GM21360 (cell line): Measurements from ENCODE around the gene DUSP3.
A peak's percentile ranks its signal among the peaks of the same experiment; 100 is the strongest.

Experiments
- ATAC-seq: cut with Tn5 transposase; IDR thresholded peaks from one replicate; pipeline ENCODE4 v1.9.1; 2021; ENCODE audit warnings: mild to moderate bottlenecking, moderate library complexity; ENCODE audit not compliant: unreplicated experiment

Gene DUSP3

DNA sequence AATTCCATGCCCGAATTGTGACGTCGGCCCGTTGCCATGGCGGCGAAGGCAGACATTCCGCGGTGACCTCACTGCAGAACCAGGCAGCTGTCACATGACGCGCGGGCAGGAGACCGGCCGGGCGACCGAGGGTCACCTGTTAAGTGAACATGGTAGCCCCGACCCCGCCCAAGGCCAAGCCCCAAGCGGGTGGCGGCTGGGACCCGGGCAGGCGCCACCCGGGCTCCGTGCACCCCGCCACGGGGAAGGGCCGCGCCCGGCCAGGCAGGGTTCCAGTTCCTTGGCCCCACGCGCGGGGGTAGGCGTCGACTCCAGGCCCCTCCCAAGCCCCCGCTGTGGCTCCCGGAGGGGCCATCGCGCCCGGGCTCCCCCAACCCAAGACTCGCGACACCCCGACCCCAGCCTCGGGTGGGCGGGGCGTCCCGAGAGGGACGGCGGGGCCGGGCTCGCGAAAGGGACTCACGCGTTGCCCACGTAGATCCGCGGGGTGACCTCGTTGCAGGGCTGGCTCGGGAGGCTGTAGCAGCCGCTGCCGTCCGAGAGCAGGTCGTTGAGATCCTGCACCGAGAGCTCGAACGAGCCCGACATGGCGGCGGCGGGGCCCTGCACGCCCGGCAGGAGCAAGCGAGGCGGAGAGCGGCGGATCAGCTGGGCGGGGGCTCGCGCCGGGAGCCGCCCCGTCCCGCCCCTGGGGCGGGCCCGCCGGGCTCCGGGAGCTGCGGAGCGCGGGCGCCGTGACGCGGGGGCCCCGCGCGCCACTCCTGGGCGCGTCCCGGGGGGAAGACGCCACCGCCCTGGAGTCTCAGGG lies at the start of gene DUSP3:
DUSP3 (minus strand) TSS at position 641 of the 808 bp plus-strand sequence; CDS start at position 588, 53 bp downstream.
- peak; percentile 55 for ATAC-seq

DNA sequence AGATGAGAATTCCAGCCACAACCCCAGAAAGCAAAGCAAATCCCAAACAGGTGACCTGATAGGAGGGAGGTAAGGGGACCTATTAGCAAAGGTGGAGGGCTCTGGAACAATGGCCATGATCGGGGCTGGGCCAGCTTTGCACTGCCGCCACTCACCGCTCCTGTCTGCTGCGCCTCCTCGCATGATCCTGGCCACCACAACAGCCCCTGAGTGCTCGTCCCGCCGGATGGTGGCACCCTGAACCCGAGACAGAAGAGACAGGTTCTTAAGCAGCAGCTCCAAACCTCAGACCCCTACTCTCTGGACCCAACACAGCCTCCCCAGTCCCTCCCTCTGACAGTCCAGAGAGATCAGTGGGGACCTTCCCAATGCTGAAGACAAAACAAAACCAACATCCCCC lies 48.8 kb upstream of the DUSP3 start:
- no peak for ATAC-seq

DNA sequence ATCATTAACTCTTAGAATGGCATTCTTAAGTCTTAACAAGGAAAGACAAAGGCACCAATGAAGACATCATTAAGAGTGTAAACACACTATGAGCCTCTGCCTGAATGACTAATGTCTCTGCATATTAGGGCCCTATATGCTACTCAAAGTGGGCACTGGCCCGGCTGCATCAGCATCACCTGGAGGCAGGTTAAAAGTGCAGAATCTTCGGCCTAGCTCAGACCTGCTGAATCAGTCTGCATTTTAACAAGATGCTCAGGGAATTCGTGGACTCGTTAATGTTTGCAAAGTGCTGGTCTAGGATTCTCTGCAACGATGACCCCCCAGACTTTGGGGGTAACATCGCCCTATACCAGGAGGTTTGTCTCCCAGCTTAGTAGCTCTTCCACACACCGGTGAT lies 47.4 kb upstream of the DUSP3 start:
- no peak for ATAC-seq

DNA sequence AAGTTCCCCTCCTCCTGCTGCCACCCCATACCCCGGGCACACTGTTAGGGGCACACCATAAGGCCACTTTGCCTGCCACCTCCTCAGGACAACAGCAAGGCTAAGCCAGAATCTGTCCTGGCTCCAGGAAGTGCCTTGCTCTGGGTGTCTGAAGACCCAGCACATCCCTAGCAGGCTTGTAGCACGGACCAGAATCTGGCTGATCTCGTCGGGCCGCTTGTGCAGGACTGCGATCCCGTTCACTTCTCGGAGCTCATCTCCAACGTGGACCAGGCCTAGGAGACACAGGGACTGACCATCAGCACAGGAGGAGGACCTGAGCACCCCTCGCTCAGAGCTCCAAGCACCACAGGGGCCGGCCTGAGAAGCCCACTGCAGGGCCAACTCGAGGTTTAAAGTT lies 46.8 kb upstream of the DUSP3 start:
- no peak for ATAC-seq

DNA sequence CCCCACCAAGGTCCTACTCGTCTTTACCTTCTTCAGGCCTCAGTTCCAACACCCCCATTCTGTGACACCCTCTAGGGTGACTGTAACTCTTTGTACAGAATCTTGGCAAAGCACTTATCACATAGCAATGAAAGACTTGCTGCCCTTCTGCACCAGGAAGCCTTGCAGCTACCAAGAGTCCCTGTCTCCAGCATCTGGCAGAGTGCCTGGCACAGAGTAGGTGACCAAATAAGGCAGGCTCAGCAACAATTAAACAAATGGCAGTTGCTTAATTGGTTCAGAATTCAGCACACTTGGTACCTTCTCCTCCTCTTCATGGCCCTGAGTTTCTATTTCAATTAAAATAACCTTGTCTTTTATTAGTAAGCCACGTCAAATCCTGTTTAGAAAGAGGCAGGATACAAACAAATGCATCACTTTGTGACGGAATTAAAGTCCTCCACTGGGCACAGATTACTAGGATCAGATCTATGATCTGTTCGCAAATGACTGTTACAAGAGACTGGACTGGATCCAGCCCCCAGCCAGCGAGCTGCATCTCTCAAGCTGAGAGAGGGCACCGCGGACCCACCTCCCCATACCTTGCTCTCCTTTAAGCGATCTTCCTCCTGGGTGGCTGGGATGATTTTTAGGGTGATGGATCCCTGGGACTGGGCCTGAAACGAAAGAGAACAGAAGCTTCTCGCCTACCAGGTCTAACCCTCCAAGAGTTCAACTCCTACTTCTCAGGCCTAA lies 44.7 kb upstream of the DUSP3 start:
- no peak for ATAC-seq

DNA sequence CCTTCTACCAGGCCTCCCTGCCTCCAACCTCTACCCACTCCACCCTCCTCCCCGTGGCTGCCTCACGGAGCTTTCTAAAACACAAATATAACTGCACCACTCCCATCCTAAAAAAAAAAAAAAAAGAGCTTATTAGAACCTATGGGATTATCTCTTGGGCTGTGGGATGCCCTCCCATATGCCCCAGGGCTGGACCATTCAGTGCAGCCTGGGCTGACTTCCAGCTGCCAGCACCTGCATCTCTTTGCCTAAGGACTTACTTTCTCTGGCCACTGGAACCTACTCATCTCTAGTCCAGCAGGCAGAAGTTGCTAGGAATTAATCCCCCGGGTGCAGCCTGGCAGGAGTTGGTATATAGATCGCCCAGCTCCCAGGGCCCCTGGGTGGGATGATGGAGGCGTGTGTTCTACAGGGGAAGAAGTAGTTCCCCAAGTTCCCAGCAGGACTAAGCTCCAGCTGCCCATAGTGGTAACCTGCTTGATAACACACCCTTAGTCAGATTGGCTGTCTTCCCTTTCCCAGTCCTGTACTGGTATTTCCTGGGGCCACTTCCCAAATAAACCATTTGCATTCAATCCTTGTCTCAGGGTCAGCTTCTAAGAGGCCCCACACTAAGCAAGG lies 43.9 kb upstream of the DUSP3 start:
- ATAC-seq = no peak

DNA sequence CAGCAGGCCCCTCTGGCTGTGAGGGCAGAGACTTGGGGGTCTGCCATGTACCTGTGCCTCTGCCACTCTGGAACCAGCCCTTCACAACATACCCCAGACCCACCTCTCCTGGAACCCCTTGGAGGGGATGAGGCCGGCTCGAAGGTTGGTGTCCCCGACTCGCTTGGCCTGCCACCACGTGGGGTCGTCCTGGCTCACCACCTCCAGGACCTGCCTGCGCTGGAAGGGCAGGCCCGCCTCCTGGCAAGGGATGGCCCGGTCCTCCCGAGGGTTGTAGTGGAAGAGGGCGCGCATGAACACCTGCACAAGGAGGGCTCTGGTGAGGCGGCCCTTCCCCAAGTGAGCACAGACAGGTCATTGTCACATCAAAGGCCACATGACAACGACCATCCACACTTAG lies 42.0 kb upstream of the DUSP3 start:
- ATAC-seq = no peak

DNA sequence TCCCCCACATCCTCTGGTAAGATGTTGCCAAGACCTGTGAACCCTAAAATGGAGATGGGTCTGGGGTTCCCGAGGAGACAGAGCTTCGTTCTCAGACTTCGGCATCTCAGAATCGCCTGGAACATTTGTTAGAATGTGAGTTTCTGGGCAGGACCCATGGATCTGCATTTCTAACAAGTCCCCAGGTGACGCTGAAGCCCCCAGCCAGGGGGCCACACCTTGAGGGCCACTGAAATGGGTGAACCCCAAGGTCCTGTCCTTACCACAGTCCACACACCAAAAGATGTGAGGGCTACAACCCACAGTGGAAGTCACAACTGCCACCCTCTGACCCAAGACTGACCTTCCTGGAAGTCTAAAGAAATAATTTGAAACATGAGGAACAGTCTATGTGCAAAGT lies 40.2 kb upstream of the DUSP3 start:
- ATAC-seq = no peak

DNA sequence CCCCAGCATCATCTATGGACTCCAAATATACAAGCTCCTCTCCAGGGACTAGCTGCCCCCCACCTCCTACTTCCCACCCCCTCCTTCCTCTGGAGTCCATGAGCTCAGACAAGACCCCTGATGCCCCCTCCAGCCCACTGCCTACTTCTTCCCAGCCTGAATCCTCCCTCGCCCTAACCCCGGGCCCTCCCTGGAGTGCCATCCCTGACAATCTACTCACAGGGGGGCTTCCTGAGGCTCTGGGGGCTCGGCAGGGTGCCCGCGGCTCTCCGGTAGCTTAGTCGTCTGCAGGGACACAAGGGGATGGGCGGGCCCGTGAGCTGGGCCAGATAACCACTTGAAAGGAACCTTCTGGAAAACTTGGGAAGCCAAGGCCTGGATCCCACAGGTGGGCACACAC lies 39.0 kb upstream of the DUSP3 start:
- ATAC-seq = no peak

DNA sequence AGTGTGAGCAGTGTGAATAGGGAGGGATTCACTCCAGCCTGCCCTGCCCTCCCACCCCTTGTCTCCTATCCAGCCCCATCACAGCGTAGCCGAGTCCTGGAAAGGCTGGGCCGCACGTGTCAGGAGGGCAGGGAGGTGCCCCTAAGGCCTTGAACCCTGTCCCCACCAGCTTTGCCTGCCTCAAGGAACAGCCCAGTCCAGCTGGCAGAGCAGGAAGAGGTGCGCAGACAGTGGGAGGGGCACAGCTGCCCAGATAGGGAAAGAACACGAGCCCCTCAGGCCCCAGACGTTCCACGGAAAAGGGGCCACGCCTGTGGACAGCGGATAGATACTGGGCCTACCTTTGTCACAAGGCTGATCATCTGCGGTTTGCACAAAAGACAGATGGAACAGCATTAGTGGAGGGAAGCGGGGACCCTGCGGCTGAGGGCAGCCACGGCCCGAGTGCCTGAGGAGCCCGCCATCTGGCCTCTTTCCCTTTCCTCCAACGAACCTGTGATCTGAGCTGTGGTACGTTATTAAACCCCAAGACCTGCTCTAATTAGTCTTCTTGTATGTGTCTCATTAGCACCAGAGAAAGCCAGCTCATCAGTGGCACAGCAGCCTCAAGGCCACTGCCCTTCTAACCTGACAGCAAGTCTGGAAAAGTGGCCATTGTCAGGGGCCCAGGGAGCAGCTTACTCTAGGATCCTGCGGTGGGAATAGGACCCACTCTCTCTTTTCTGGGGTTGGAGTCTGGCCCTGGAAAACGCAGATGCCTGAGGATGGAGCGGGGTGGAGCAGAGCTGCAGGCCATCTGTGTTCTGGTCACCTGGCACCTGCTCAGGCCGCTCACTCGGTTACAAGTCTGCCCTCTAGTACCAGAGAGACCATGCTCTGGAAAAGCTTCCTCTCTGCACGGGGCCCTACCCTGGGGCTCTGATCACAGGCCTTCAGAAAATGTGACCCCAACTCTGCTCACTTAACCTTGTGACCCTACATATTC lies 37.9 kb upstream of the DUSP3 start:
- ATAC-seq = no peak

DNA sequence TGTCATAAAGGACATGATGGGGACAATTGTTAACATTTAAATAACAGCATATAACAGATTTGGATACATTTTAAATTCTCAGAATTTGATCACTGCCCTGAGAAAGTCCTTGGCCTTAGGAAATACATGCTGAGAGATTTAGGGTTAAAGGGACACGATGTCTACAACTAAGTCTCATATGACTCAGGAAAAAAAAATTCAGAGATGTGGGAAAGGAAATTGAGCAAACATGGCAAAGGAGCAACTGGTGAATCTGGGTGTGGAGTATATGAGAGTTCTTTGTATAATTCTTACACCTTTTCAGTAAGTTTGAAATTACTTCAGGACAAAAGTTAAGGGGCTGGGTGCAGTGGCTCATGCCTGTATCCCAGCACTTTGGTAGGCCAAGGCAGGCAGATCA lies 35.9 kb upstream of the DUSP3 start:
- ATAC-seq = no peak

DNA sequence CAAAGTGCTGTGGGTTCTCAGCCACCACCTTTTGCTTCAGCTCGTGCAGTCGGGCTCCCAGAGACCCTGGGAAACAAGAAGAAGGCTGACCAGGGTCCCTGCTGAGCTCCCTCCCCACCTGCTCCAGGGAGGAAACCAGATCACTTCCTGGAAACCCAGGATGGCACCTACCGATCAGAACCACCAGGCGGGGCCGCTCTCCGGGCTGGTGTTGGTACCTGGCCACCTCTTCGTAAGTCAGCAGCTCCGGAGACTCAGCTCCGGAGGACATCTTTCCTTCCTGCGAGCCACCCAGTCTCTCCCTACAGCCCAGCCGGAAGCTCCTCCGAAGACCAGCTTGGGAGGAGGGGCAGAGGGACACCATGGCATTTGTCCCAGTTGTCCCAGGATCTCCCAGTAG lies 35.2 kb upstream of the DUSP3 start:
- no peak for ATAC-seq

DNA sequence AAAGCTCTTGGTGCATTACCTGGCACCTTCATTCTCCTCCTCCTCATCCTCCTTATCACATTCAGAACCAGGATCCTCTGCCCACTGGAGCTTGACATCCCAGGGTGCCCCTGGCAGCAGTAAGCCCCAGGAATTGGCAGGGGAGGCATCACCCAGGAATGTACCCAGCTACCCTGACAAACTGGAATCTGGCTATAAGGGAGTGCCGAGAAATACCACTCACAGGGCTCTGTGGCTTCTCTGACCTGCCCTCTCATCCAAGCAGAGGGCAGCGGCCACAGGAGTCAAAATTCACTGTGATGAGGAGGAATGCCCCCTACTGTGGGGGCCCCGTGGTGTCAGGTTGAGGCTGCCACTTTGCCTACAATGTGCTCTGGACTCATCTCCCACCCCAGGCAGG lies 34.6 kb upstream of the DUSP3 start:
- no peak for ATAC-seq

DNA sequence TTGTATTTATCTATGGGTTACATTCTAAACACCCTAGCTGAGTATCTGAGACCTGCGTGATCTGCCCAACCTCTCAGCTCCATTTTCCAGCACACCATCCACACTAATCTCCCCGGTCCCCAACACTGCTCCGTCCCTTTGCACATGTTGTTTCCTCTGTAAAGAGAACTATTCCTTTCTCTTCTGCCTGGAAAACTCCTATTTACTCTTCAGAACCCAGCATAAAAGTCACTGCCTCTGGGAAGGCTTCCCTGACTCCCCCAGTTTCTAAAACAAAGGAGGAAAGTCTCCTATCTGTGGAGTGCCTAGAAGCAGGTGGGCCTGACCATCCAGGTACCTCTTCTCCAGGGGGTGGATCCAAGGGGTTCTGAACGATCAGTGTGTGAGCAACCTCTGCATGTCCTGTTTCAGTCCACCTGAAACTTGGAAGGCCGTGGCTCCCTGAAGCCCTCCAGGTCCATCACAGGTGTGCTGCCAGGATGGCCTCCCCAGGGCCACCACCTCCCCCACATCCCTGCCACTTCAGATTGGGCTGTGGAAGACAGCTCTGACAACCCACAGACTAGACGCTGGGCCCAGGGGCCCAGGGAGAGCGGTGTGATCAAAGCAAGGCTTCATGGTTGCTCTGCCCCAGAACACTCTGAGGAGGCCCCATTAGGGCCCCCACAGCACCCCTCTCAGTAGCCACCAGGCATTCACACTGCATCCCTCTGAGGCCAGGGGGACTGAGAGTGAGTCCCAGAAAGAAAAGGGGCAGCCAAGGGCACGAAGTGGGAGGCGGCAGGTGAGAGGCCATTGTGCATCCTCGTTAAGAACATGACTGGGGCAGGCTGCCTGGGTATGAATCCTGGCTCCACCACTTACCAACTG lies 33.9 kb upstream of the DUSP3 start:
- ATAC-seq = no peak

DNA sequence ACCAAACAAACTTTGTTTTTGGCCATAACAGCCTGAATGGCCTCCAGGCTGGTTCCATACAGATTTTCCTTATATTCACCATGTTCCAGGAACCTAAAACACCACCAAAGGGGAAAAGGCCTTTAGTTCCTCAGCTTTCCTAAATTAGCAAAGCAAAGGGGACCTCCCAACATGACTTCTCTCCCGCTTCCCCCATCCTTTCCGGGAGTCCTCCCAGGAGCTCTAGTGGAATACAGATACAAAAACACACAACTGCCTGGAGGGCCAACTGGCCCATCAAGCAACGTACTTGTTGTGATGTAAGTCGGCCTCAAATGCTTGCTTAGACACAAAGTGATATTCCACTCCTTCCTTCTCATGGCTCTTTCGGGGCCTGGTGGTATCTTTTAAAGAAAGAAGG lies 32.0 kb upstream of the DUSP3 start:
- no peak for ATAC-seq

DNA sequence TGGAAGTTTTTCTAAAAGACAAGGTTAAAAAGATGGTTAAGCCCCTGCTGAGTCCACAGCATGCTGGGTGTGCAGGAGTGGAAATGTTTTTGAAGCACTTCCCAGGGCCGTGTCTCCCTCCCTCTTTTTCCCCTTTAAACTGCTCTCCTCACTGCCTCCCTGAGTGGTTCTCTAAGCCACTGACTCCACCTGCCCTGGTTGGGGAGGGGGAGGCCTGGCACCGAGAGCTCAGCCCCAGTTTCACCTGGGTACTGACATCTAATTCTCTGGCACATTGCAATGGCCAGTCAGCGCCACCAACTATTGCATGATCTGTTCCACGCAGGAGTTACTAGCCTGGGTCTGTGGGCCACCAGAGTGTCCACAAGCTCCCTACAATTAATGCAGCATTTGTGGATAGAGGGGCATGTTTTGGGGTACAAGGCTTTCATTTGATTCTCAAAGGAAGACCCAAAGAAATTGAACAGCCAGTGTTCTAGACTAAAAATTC lies 31.5 kb upstream of the DUSP3 start:
- no peak for ATAC-seq

DNA sequence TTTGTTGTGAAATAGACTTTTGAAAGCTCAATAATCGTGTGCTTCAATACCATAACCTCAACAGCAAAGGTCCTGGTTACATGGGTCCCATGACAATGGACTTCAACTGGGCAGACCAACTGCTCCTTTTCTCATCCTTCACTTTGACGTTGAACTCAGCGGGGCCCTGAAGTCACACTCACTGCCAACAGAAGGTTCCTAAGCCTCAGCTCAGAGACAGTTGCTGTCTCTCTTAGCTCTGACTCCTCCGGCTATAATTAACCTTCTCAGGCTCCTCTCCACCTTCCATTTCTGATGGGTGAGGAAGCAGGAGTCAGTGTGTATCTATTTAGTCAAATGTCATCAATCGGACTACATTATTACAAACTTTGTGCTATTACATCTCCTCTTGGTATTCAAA lies 30.3 kb upstream of the DUSP3 start:
- ATAC-seq = no peak

DNA sequence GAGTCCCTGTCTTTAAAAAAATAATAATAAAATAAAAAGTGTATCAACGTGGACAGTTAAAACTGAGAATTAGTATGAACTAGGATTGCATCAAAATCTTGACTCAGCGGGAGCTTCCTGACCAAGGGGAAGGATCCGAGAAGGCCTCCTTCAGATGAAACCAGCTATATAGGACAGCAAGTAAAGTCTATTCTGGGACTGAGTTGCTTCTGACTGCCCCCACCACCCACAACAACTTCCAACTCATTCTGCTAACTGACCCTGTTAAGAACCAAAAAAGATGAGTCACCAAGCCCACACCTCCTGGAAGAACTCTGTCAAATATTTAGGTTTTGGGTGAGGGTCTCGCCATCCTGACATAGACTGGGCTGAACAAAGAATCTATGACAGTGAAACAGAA lies 29.3 kb upstream of the DUSP3 start:
- no peak for ATAC-seq

DNA sequence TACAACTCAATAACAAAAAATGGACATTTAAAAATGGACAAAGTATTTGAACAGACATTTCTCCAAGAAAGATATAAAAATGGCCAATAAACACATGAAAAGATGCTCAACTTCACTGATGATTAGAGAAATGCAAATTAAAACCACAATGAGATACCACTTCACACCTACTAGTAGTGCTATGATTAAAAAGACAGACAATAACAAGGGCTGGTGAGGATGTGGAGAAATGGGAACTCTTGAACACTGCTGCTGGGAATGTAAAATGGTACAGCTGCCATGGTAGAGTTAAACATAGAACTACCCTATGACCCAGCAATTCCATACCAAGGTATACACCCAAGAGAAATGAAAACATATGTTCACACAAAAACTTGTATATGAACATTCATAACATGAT lies 26.3 kb upstream of the DUSP3 start:
- no peak for ATAC-seq

DNA sequence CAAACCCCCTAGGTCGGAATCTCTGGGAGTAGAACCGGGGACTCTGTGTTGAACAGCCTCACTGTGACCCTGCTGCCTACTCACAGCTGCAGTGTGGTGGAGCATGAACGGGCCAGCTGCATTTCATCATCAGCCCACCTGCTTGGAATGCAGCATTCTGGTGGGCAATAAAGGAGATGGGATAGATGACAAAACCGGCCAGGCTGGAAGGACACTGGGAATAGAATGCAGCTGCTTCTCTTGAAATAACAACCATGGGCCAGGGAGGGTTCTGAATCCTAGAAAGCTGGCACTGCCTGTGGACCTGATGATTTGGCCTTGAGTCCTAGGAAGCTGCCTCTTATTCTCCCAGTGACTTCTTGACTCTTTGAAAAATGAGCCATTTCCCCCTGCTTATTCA lies 25.0 kb upstream of the DUSP3 start:
- no peak for ATAC-seq
